Measurements from ENCODE around the gene UBR2. TPM values are rescaled to one million over a fixed set of nuclear protein-coding genes. Genes with fewer than 3 reads are reported as not detected.
A peak's percentile ranks its signal among the peaks of the same experiment; 100 is the strongest.

UBR2 gene
- total and polyA plus RNA-seq, 2 of the 4 experiments (the other 2 are of a cell fraction), result 7.7 to 32.3 TPM

DNA sequence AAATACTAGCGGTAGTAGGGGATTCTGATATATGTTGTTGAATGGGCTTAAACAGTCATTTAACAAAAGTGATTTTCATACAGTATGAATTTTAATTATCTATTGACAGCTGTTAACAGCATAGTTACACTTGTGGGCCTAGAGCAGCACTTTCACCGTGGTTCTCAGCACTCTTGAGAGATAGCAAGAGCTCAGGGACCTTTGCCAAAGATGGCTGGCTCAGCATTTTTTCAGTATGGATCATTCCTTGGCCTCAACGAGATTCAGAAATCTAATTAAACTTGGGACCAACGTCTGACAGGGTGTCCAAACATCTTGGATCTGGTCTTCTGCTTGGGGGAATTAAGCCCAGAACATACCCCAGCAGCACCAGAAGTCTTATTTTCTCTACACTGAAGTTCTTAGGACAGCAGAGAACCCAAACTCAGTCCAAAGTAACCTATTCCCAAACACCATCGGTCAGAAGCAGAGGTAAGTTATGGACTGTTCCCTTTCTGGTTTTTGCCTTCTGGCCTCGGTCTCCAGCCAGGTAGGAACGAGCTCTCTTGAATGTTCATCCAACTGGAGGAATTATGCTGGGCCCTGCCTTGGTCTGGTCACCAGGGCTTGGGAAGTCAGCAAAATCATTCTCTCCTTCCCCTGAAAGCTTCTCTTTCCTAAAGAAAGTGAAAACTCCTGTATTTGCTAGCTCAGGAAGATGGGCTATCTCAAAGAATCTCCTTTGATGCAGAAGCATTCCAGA, 132.9 kb downstream of the UBR2 start:
- Histone ChIP-seq H4K5ac (ENCODE audit: low read depth, low read length) (no peak overlapping the region), H3K4me2 (ENCODE audit: low read depth, low read length) (no peak overlapping the region), H2BK15ac (ENCODE audit: low read depth, low read length) (no peak overlapping the region), H3K4me1 (ENCODE audit: control insufficient read depth, insufficient read depth, low read length) (peaks cover 9% of the 10 kb centered on the region), H3K14ac (replicated peaks; ENCODE audit: low read depth, low read length) (peak overlapping the region; percentile 30; the same call in 1 of the 2 replicates), H3K18ac (ENCODE audit: low read depth, low read length) (no peak overlapping the region), H3K4ac (ENCODE audit: low read depth, low read length) (no peak overlapping the region), H2AFZ (replicated peaks; ENCODE audit: low read length, poor library complexity) (no peak overlapping the region), H3K56ac (ENCODE audit: extremely low read depth, insufficient read depth, low read length) (no peak overlapping the region), H3K23ac (ENCODE audit: low read depth, low read length) (no peak overlapping the region), H2BK20ac (ENCODE audit: low read depth, low read length) (no peak overlapping the region; the same call in 1 of the 2 replicates), H4K8ac (ENCODE audit: low read depth in 2 of 2, low read length in 2 of 2) (0 out of 4 replicates have a peak overlapping the region, but pooled peaks of 1 of the 2 experiments have one; percentile 4), H3K9ac (ENCODE audit: low read depth, low read length) (no peak overlapping the region), H2BK120ac (ENCODE audit: low read depth, low read length) (no peak overlapping the region), H3K27ac (ENCODE audit: insufficient read depth, low read length) (peak overlapping the region; percentile 36; the same call in 1 of the 2 replicates), H2AK5ac (ENCODE audit: low read depth, low read length) (no peak overlapping the region), H3K27me3 (ENCODE audit: control insufficient read depth, insufficient read depth, low read length) (no peaks in the 10 kb centered on the region), H3K36me3 (ENCODE audit: control insufficient read depth, insufficient read depth, low read length) (peaks cover 8% of the 10 kb centered on the region), H3K4me3 (ENCODE audit: insufficient read depth, low read depth, low read length) (no peak overlapping the region), H3K9me3 (ENCODE audit: control insufficient read depth, insufficient read depth, low read length) (no peaks in the 10 kb centered on the region), H4K91ac (ENCODE audit: insufficient read depth, low read depth, low read length) (no peak overlapping the region), H3K79me1 (ENCODE audit: low read depth in 1 of 2, low read length in 2 of 2) (peaks cover 0 to 15% of the 10 kb centered on the region in 2 experiments; a peak in 2 of 4 replicates), H2BK5ac (ENCODE audit: low read depth, low read length, poor library complexity, severe bottlenecking) (no peak overlapping the region), H2AK9ac (replicated peaks; ENCODE audit: low read depth, low read length, poor library complexity) (no peak overlapping the region), H3K9me1 (ENCODE audit: insufficient read depth, low read length) (peaks cover 20% of the 10 kb centered on the region), H4K20me1 (ENCODE audit: insufficient read depth, low read length) (no peaks in the 10 kb centered on the region; the same call in 1 of the 2 replicates)
- in situ Hi-C loops (cut with MboI; ENCODE audit: low sequenced_read_pairs) (no loop called here), dilution Hi-C loops (cut with HindIII; ENCODE audit: low sequenced_read_pairs, unreplicated experiment) (no loop called here), intact Hi-C loops (cut with micrococcal nuclease) (no loop called here)
- POLR2A ChIA-PET (ENCODE audit: unreplicated experiment), result interaction anchor here (0.8 kb wide), 1 partner anchor 183 kb away, joined by 3 read pairs; no protein-coding TSS in a partner anchor
- WGBS, 2 experiments (ENCODE audit: extremely low coverage in 2 of 2, insufficient read length in 1 of 2), result 67% methylated on average over 1 of the region's 7 CpGs; no CpG with 5 or more reads in 1 of the 2 experiments
- TF ChIP-seq, protein P1, sequence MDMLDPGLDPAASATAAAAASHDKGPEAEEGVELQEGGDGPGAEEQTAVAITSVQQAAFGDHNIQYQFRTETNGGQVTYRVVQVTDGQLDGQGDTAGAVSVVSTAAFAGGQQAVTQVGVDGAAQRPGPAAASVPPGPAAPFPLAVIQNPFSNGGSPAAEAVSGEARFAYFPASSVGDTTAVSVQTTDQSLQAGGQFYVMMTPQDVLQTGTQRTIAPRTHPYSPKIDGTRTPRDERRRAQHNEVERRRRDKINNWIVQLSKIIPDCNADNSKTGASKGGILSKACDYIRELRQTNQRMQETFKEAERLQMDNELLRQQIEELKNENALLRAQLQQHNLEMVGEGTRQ (IDR thresholded peaks at IDR 0.05; ENCODE audit: low read depth, low read length), result no peak
- TF ChIP-seq SMC3 (IDR thresholded peaks at IDR 0.05; ENCODE audit: low read depth, low read length), result no peak
- TF ChIP-seq MAFK (IDR thresholded peaks at IDR 0.05; ENCODE audit: low read depth, low read length), result peak; percentile 95
- ATAC-seq (ENCODE audit: low read depth), result peak; percentile 66
- CTCF ChIA-PET, result interaction anchor here (1.8 kb wide), 1 partner anchor 29 kb away, joined by 6 read pairs; no protein-coding TSS in a partner anchor
- no TSS peak for BruUV-seq (replicated peaks)
- DNase-seq, result peak; percentile 71
